GM21528 (cell line): Measurements from ENCODE around the gene C1orf159.
"Not testable (repeated sequence)": the region's sequence is repeated elsewhere in the genome, so short reads cannot be mapped to it uniquely, and the experiment has no call there.

Experiments
- ATAC-seq: cut with Tn5 transposase; IDR thresholded peaks from one replicate; pipeline ENCODE4 v1.9.1; 2021; ENCODE audit warnings: mild to moderate bottlenecking, moderate library complexity; ENCODE audit not compliant: unreplicated experiment, low FRiP score

The C1orf159 gene

GRCh38 chr1:1083416-1084371 lies 32.2 kb downstream of the C1orf159 start:
- no peak for ATAC-seq

GRCh38 chr1:1082776-1083415 lies 33.0 kb downstream of the C1orf159 start:
- ATAC-seq, result no peak

DNA sequence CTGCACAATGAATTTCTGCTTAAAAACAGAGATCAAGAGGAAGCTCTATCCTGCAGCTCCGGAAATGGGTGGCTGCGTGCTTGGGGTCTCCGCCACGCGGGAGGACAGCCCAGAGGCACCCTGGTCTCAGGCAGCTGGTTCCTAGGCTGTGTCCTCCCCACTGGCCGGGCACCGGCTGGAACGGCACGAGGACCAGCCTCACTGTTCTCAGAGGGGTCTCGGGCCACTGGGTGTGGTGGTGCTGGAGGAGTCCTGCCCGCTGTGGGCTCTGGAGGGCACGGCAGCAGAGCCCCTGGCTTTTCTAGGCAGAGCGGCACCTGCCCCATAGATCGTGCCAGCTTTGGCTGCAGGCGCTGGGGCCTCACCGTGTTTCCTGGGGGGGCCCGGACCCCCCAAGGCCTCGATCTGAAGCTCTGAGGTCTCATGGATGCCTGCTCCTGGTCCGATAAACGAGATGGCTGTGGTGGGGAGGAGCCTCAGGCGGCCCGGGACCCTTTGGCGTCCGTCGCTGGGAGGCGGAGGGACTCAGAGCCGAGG lies 33.6 kb downstream of the C1orf159 start:
- ATAC-seq, result no peak

DNA sequence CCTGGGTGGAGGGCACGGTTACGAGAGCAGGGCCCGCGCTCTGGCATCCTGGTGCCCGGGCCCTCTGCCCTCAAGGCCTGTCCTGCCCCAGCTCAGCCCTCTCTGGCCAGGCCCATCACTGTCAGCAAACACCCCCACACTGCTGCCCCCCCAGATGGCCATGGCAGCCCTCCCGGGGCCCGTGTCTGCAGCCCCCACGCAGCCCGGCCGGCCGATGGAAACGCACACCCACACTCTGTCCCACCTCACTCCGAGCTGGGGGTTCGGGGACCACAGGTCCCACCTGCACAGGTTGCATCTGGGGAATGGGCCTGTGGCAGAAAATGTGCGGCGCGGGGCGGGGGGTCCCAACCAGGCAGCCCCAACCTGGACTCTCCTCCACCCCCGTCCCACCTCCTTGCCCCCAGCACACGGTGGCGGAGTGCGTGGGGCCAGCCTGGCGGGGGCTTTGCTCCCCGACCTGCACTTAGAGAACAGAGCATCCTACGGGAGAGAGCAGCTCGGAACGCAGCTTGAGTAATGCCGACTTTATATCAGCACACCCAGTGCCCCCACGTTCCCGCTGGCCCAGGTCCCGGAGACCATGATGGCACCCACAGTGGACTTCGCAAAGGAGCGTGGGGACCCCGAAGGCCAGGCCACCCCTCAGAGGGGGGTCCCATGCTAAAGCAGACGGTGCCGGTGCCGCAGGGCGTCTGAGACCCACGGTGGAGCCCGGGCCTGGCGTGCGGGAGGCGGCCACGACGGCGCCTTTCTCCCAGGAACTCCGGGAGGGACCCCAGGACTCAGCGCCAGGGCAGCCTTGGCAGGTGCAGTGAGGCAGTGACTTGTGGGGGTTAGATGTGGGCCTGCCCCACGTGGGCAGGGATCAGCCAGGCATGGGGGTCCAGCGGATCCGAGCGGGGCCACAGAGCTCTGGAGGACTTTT lies 34.3 kb downstream of the C1orf159 start:
- ATAC-seq, result no peak

GRCh38 chr1:1080951-1081310 lies 35.0 kb downstream of the C1orf159 start:
- no peak for ATAC-seq

DNA sequence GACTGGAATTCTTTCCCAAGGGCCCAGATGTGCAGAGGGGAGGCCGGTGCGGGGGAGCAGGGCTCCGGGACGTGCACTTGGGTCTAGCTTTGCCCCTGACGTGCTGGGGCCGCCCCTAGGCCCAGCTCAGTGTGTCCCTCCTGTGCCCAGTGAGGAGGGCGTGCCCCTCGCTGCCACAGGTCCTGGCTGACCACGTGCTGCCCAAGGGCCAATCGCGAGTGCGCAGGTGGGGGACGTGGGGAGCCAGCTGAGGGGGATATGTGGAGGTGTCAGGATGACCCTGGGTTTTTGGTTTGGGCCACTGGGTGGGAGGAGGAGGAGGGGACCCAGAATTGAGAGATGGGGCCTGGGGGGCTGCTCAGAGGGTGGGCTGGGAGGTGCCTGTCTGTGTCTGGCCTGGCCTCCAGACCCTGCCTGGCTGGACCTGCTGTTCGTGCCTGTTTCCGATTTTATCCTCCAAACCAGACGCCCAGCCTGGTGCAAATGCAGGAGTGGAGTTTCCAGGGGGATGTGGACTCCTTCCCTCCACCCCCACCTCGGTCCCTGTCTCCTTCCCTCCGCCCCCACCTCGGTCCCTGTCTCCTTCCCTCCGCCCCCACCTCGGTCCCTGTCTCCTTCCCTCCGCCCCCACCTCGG lies 35.6 kb downstream of the C1orf159 start:
- no peak for ATAC-seq

GRCh38 chr1:1079408-1080121 lies 36.3 kb downstream of the C1orf159 start:
- ATAC-seq, result no peak

DNA sequence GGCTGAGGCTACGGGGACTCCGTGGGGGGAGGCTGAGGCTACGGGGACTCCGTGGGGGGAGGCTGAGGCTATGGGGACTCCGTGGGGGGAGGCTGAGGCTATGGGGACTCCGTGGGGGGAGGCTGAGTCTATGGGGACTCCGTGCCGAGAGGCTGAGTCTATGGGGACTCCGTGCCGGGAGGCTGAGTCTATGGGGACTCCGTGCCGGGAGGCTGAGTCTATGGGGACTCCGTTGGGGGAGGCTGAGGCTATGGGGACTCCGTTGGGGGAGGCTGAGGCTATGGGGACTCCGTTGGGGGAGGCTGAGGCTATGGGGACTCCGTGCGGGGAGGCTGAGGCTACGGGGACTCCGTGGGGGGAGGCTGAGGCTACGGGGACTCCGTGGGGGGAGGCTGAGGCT lies 38.5 kb downstream of the C1orf159 start:
- not testable (repeated sequence) for ATAC-seq

DNA sequence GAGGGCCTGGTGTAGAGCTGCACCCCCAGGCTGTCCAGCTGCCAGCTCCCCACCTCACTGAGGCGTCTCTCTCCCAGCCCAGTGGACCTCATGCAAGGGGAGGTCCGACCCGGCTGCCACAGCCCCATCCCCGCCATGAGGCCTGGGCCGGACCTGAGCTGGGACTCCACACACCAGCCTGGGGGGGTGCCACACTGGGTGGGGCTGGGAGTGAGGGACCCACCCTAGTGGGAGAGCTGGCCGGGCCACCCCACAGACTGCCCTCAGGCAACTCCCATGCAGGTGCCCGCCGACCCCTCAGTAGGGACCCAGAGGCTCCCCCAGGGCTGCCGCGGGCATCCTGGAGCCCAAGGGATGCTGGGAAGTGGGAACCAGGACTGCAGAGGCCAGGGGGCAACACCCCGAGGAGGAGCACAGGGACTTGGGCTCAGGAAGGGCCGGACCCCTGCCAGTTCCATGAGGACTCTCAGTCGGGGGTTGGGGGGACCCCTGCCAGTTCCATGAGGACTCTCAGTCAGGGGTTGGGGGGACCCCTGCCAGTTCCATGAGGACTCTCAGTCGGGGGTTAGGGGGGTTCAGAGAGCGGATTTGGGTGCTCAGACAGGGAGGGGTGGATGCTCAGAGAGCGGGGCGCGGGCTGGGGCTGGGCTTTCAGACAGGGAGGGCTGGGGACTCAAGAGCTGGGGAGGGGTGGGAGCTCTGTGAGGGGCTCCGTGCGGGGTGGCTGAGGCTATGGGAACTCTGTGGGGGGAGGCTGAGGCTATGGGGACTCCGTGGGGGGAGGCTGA lies 40.5 kb downstream of the C1orf159 start:
- no peak for ATAC-seq

DNA sequence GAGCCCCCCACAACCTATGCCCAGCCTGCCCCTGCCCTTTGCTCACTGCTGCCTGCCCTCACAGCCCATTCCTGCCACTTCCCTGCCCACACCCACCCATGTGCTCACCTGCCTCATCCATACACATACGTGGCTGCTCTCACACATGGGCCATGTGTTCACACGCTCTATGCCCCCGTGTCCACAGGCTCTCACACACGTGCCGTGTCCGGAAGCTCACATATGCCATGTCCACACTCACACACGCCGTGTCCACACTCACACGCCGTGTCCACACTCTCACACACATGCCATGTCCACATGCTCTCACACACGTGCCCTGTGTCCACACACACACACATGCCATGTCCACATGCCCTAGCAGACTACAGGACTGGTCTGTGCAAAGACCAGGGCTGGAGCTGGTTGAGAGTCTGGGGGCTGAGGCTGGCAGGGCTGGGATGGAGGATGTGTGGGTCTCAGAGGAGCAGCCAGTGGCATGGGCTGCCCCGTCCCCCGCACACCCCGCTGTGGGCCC lies 41.2 kb downstream of the C1orf159 start:
- no peak for ATAC-seq

- no peak for ATAC-seq
Observed at GRCh38 chr1:1073743-1074587, 41.9 kb downstream of the C1orf159 start, which contains the start of gene RNF223. RNF223 (minus strand) TSS chr1:1074306; CDS start chr1:1072566, 1,740 bp downstream.

GRCh38 chr1:1072849-1073742 lies 42.8 kb downstream of the C1orf159 start:
- ATAC-seq, result no peak

- ATAC-seq, result no peak
Observed at GRCh38 chr1:1072299-1072848, 43.5 kb downstream of the C1orf159 start.

- ATAC-seq, result no peak
Observed at GRCh38 chr1:1071486-1072298, 44.2 kb downstream of the C1orf159 start.
